OCI-LY1 (cell line): Measurements from ENCODE around the gene PIGN.

Experiments
- EZH2 ChIP-seq: fragments of 200-600 bp; sonication (generic), shearing (Covaris generic); IDR thresholded peaks from 2 replicates; pipeline ENCODE4 v1.8.0; 2017; ENCODE audit warnings: borderline replicate concordance, mixed run types, mild to moderate bottlenecking, antibody characterized with exemption, low read length, moderate library complexity, mixed read lengths
- TF ChIP-seq, protein P1 (sequence below): fragments of 200-600 bp; sonication (generic), shearing (Covaris generic); IDR thresholded peaks from 2 replicates; pipeline ENCODE4 v1.5.1; 2017; ENCODE audit warnings: mild to moderate bottlenecking, antibody characterized with exemption, low read length, moderate library complexity, mixed read lengths

DNA sequence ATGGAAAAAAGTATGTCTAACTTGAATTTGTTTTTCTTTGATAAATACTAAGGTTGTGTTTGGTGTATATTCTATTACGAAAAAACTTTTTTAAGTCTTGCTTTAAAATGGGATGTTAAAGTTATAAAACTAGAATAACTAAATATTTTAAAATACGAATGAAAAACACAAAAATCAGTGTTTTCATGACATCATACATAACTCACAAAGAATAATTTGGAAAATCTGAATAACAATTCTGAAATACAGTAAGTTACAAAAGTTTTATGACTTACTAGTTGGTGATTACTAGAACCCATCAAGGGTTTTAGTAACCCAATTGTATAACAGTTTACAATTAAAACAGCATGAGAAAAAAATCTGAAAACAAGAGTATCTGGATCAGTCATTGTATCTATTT, 61.2 kb downstream of the PIGN start:
- TF ChIP-seq EZH2: no peak
- TF ChIP-seq, protein P1, sequence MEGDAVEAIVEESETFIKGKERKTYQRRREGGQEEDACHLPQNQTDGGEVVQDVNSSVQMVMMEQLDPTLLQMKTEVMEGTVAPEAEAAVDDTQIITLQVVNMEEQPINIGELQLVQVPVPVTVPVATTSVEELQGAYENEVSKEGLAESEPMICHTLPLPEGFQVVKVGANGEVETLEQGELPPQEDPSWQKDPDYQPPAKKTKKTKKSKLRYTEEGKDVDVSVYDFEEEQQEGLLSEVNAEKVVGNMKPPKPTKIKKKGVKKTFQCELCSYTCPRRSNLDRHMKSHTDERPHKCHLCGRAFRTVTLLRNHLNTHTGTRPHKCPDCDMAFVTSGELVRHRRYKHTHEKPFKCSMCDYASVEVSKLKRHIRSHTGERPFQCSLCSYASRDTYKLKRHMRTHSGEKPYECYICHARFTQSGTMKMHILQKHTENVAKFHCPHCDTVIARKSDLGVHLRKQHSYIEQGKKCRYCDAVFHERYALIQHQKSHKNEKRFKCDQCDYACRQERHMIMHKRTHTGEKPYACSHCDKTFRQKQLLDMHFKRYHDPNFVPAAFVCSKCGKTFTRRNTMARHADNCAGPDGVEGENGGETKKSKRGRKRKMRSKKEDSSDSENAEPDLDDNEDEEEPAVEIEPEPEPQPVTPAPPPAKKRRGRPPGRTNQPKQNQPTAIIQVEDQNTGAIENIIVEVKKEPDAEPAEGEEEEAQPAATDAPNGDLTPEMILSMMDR: no peak
